ENCODE data around the gene B4GALNT4. TPM values are rescaled to one million over a fixed set of nuclear protein-coding genes. Genes with fewer than 3 reads are reported as not detected.
"Not testable (repeated sequence)": the region's sequence is repeated elsewhere in the genome, so short reads cannot be mapped to it uniquely, and the experiment has no call there.

The B4GALNT4 gene
- total and polyA plus RNA-seq, 2 experiments from 2014 or later = 35.8 to 94.4 TPM

- no peaks in the 10 kb centered on the region for H3K9me3 ChIP-seq (ENCODE audit: low read depth)
- H3K4me1 ChIP-seq (ENCODE audit: low read depth) = no peaks in the 10 kb centered on the region
- DNase-seq (ENCODE audit: low read depth in 1 of 2, low spot score in 1 of 2) = no peak
- H3K4me3 ChIP-seq = no peak overlapping the region
- no peak overlapping the region for H3K27ac ChIP-seq
- TF ChIP-seq, protein P1, sequence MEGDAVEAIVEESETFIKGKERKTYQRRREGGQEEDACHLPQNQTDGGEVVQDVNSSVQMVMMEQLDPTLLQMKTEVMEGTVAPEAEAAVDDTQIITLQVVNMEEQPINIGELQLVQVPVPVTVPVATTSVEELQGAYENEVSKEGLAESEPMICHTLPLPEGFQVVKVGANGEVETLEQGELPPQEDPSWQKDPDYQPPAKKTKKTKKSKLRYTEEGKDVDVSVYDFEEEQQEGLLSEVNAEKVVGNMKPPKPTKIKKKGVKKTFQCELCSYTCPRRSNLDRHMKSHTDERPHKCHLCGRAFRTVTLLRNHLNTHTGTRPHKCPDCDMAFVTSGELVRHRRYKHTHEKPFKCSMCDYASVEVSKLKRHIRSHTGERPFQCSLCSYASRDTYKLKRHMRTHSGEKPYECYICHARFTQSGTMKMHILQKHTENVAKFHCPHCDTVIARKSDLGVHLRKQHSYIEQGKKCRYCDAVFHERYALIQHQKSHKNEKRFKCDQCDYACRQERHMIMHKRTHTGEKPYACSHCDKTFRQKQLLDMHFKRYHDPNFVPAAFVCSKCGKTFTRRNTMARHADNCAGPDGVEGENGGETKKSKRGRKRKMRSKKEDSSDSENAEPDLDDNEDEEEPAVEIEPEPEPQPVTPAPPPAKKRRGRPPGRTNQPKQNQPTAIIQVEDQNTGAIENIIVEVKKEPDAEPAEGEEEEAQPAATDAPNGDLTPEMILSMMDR (IDR thresholded peaks at IDR 0.05; ENCODE audit: low read depth, low read length) = no peak
- no peaks in the 10 kb centered on the region for H3K36me3 ChIP-seq
- no peaks in the 10 kb centered on the region for H3K27me3 ChIP-seq
Observed at GRCh38 chr11:399731-400211, 30.5 kb downstream of the B4GALNT4 start.

- H3K27ac ChIP-seq = no peak overlapping the region
- DNase-seq (ENCODE audit: low read depth in 1 of 2, low spot score in 1 of 2) = no peak
- no peaks in the 10 kb centered on the region for H3K9me3 ChIP-seq (ENCODE audit: low read depth)
- TF ChIP-seq, protein P1 (IDR thresholded peaks at IDR 0.05; ENCODE audit: low read depth, low read length) = no peak
- H3K4me1 ChIP-seq (ENCODE audit: low read depth) = no peaks in the 10 kb centered on the region
- H3K27me3 ChIP-seq = no peaks in the 10 kb centered on the region
- no peaks in the 10 kb centered on the region for H3K36me3 ChIP-seq
- no peak overlapping the region for H3K4me3 ChIP-seq
Observed at GRCh38 chr11:400241-400689, 31.0 kb downstream of the B4GALNT4 start.

DNA sequence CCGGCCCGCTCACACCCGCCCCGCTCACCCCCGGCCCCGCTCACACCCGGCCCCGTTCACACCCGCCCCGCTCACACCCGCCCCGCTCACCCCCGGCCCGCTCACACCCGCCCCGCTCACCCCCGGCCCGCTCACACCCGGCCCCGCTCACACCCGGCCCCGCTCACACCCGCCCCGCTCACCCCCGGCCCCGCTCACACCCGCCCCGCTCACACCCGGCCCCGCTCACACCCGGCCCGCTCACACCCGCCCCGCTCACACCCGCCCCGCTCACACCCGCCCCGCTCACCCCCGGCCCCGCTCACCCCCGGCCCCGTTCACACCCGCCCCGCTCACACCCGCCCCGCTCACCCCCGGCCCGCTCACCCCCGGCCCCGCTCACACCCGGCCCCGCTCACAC is 31.9 kb downstream of the B4GALNT4 start:
- not testable (repeated sequence) for H3K27me3 ChIP-seq; DNase-seq (ENCODE audit: low read depth in 1 of 2, low spot score in 1 of 2); H3K4me1 ChIP-seq (ENCODE audit: low read depth); H3K27ac ChIP-seq; H3K4me3 ChIP-seq; H3K36me3 ChIP-seq; H3K9me3 ChIP-seq (ENCODE audit: low read depth)

DNA sequence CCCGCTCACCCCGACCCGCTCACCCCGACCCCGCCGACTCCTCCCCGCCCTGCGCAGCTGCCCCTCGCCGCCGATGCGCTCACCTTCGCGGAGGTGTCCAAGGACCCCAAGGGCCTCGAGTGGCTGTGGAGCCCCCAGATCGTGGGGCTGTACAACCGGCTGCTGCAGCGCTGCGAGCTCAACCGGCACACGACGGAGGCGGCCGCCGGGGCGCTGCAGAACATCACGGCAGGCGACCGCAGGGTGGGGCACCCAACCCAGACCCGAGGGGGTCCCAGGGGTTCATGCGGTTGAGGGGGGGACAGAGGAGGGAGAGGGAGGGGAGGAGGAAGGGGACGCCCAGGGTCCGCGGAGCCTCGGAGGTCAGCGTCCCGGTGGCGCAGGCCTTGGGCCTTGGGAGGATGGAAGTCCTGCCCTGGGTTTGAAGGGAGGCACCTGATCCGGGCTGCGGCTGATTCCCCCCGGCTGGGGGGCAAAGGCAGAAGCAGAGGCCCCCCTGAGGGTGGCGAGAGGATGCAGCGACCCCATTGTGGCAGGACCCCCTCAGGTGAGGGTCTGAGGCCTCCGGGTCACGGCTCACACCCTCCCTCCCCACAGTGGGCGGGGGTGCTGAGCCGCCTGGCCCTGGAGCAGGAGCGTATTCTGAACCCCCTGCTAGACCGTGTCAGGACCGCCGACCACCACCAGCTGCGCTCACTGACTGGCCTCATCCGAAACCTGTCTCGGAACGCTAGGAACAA is 33.9 kb downstream of the B4GALNT4 start:
- no peak for DNase-seq (ENCODE audit: low read depth in 1 of 2, low spot score in 1 of 2)
- no peak overlapping the region for H3K27ac ChIP-seq
- H3K9me3 ChIP-seq (ENCODE audit: low read depth) = no peaks in the 10 kb centered on the region

DNA sequence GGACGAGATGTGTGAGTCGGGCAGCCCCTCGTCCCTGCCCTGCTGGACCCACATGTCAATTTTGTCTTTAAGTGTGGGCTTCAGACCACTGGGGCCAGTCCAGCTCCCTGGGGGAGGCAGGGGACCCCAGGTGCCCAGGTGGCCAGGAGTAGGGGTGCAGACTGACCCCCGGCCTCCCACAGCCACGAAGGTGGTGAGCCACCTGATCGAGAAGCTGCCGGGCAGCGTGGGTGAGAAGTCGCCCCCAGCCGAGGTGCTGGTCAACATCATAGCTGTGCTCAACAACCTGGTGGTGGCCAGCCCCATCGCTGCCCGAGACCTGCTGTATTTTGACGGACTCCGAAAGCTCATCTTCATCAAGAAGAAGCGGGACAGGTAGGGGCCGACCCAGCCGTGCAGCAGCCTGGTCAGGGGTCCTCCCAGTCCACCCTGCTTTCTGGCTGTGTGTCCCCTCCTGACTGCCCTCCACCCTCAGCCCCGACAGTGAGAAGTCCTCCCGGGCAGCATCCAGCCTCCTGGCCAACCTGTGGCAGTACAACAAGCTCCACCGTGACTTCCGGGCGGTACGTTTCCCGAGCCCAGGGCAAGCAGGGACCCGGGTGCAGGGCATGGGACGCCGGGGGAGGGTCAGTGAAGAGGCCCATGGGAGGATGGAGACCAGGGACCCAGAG is 34.6 kb downstream of the B4GALNT4 start:
- no peaks in the 10 kb centered on the region for H3K27me3 ChIP-seq
- no peak for DNase-seq (ENCODE audit: low read depth in 1 of 2, low spot score in 1 of 2)

More for the DNA sequence above, 33.9 kb downstream of the B4GALNT4 start:
- Histone ChIP-seq H3K27me3 (no peaks in the 10 kb centered on the region), H3K4me3 (no peak overlapping the region), H3K36me3 (no peaks in the 10 kb centered on the region), H3K4me1 (ENCODE audit: low read depth) (no peaks in the 10 kb centered on the region)
- TF ChIP-seq, protein P1 (IDR thresholded peaks at IDR 0.05; ENCODE audit: low read depth, low read length) = no peak

More for the DNA sequence above, 34.6 kb downstream of the B4GALNT4 start:
- no peaks in the 10 kb centered on the region for H3K4me1 ChIP-seq (ENCODE audit: low read depth)
- TF ChIP-seq, protein P1 (IDR thresholded peaks at IDR 0.05; ENCODE audit: low read depth, low read length) = no peak
- no peak overlapping the region for H3K27ac ChIP-seq
- H3K4me3 ChIP-seq = no peak overlapping the region
- H3K36me3 ChIP-seq = no peaks in the 10 kb centered on the region
- no peaks in the 10 kb centered on the region for H3K9me3 ChIP-seq (ENCODE audit: low read depth)

Measured in cardiac muscle cell (in vitro differentiated cells and primary cell).